HG03442 (cell line): ENCODE results near the gene NDUFB10.

Experiments used
- ATAC-seq: cut with Tn5 transposase; IDR thresholded peaks from one replicate; pipeline ENCODE4 v1.9.1; 2021; ENCODE audit warnings: mild to moderate bottlenecking, moderate library complexity; ENCODE audit not compliant: unreplicated experiment

The NDUFB10 gene

DNA sequence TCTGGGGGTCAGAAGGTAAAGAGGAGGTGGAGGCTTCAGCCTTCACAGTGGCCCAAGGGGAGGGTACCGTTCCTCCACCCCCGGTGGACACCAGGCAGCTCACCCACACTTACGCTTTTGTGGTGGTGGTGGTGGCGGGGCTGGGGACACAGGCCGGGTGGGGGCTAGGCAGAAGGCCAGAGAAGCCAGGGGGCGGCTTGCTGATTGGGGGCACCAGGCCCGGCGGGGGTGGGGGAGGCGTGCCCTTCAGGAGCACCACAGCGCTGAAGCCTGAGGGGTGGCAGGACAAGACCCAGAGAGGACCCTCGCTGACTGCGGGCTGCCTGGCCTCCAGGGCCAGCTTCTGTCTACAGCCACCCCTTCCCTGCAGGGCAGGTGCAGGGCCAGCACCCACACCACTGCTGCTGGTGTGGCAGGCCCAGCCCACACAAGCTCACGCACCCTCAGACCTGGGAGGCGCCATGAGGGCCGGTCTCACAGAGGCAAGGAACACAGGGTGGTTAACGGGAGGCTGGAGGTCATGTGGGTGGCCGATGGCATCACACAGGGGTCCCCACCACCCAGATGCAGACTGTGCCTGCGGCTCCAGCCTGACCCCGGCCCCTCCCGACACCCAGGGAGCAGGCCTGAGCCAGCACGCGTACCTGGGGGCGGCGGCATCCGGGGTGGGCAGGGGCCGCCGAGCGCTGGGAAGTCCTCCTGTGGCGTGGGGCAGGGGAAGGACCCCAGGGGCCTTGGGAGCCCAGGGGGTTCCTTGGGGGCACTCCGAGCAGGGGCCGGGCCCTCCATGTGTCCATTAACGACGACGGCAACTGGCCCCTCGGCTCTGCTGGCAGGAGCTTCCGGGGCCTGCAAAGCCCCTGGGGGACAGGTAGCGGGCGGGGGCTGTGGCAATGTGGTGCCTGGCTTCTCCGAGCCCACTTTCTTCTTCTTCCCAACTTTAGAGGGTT is 39.8 kb downstream of the NDUFB10 start:
- no peak for ATAC-seq

DNA sequence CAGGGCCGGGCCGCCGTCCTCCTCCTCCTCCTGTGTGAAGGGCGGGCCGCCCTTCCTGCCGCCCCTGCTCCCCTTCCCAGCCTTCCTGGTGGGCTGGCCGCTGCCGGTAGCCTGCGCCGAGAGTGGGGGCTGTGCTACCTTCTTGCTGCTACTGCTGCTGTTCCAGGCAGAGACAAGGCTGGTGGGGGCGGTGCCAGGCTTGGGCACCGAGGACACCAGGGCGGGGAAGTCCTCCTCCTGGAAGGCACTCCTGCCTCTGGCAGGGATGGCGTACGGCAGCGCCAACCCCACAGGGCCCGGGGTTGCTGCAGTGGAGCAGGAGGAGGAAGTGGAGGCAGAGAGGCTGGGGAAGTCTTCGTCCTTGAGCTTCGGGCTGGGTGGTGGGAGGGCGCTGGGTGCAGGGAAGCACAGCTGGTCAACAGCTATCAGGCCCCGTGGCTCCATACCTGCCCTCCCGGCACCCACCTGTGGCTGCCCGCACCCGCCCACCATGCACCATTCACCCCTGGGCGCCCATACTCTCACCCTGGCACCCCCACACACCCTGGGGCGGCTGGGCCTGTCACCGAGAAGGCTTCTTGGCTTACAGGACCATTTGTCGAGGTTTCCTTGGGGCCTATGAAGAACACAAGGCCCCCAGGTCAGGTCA is 40.7 kb downstream of the NDUFB10 start:
- ATAC-seq: no peak

DNA sequence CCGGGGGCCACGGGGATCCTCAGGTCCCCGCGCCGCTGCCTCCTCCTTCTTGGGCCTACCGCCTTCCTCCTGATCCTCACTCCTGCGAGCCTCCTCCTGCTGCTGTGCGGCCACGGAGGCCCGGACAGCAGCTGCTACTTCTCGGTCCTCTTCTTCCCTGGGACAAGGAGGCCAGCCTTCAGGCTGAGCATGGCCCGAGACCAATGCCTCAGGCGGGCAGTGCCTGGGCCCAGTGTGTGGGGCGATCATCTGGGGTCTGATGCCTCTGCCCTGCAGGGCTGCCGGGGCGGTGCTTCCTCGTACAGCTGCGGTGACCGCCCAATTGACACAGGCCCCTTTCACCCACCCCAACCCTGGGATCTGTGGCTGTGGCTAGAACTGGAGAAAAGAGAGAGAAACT is 41.7 kb downstream of the NDUFB10 start:
- no peak for ATAC-seq

DNA sequence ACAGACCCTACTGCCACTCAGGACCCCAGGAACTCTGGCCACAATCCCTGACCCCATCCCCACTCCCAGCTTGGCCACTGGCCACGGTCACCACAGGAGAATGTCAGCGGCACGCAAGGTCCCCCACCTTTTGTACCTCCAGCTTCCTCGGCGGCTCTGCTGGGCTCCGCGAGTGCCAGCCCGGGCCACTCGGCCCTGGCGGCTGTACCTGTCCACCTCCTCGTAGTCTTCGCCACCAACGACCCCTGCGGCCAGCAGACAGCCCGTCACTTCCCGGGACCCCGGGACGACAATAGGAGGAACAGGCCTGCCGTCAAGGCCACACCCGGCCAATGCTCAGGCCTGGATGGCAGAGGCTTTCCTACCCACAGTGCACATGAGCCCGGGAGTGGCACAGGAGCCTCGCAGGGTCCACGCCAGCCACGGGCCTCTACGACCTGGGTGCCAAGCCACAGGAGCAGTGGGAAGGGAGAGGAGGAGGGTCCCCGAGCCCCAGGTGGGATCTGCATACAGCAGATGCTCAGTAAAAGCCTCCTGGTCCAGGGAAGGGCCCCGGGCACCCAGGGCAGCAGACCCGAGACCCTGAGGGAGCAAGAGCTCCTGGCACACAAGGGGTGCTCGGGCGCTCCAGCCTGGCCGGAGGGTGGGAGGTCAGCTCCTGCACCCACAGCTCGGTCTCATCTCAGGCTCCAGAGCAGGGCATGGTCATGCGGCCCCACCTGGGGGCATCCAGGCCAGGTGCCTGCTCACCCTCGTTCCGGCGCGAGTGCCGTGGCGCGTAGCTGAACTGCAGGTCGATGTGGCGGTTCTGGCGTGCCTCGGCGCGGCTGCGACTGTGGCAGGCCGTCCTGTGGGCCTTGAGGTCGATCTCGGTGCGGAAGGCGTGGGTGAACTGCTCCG is 42.4 kb downstream of the NDUFB10 start:
- ATAC-seq: no peak

DNA sequence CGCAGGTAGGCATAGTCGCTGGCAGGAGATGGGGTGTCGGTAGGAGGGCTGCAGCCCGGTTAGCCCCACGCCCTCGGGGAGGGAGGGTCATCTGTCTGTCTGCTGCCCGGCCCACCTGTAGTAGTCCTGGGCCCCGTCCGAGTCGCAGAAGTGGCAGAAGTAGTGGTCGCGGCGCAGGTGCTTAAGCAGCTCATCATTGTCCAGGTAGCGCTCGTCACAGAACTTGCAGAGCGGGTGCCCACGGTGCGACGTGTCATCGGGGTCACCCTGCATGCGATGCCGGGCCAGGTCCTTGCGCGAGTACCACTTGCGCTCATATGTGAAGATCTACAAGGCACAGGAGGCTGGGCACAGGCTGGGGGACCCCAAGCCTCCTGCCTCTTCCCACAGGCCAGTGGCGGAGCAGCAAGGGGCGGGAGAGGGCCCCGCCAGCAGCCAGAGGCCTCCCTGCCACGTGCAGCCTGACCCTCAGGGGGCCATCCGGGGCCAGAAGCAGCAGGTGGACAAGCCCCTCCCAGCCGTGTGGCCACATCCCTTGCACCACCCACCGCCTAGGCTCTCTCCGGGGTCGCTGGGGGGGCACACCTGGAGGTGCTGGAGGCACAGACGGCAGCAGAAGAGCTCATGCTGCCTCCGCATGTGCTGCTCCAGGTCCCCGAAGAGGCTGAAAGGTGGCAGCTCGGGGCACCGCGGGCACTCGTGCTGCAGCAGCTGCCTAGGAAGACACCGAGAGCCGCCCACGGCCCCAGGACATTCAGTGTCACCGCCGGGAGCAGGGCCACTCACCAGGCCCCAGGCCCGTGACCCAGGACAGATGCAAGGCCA is 43.3 kb downstream of the NDUFB10 start:
- ATAC-seq: no peak

DNA sequence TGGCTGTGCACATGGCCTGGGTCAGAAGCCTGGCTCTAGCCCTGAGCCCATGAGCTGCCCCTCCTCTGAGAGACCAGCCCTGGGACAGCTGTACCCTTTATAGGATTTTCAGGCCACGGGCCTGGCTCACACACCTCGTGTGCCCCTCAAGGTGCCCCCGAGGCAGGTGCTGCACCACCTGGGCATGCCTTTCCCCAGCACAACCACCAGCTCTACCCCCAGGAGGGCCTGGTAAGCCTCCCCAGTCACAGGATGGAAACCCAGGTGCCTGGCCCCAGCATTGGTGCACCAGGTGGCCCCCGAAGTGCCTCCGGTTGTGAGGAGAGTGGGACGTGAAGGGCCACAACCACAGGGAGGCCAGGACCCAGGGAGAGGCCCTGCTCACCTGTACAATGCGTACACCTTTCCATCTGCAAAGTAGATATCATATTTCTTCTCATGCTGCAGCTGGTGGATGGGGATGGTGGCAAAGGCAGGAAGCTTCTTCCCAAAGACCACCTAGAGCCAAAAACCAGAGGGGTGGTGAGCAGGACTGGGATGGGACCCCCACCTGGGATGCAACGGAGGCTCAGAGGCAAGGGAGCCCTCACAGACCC is 44.0 kb downstream of the NDUFB10 start:
- ATAC-seq: no peak

DNA sequence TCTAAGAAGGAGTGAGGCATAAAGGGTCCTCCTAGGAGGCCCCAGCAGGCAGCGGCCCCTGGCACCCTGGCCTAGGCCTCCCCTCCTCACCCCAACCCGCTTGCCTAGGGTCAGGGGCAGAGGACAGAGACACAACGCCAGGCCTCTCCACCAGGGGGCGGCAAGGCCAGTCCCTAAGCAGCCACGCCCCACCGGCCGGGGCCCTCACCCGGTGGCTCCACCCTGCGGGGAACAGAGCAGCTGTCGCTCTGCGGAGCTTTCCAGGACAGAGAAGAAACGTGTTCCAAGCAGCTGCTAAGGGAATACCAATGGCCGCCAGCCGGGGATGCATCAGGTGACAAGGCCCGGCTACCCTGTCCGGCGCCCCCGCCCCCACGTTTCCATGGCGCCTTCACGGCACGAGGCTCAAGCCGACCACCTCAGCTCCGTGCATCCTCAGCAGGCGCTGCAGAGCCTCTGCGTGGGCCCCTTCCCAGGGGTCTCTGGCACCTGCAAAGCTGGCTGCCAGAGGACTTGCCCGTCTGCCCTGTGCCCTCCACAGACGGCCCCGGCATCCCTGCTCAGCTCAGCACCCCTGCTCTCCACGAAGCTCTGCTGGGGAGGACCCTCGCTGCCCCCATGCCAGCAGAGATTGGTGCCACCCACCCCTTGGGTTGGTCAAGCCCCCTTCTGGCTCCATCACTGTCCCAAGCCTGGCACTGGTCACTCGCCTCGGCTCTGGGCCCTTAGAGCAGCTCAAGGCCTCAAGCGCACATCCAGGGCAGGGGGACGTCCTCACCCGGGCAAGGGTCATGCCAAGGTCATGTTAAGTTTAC is 44.7 kb downstream of the NDUFB10 start:
- peak; percentile 70 for ATAC-seq

DNA sequence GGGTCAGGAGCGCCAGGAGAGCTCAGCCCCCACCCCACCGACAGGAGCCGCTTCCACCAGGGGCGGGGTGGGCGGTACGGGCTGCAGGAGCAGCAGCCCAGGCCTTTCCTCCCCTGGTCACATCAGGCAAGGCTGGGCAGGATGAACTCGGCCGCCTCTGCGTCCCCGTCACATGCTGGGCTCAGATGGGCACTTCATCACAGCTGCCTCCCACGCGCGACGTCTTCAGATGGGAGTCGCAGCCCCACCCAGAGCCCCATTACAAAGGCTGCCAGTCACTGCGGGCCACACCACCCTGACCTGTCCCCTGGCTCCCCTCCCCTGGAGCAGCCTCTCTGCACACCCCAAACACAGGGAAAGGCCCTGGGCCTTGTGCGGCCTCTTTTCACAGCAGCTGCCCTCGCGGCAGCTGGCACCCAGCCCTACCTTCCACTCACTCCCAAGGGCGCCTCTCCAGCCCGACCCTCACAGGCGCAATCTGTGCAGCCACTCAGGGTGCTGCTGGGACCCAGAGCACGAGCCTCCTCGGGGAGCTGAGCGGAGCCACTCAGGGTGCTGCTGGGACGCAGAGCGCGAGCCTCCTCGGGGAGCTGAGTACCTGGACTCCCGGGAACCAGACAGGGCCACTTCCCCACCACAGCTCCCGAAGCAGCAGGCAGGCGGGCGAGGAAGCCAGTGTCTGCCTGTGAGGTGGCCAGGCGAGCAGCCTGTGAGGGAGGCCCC is 45.6 kb downstream of the NDUFB10 start:
- no peak for ATAC-seq

DNA sequence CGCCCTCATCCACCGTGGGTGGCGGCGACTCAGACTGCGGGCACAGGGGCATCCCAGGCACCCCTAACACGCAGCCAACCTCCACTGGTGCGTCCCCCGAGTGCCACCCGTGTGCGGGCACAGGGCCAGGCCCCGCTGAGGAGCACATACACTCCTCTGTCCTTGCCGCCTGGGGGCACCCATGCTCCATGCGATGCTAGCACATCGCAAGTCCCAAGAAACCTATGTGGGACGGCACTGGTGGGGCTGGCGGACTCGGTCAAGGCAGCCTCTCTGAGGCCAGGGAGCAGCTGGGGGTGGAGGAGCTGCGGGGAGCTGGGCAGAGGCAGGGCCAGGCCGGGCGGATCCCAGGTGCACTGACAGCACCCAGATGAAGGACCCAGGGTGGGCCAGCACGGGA is 46.3 kb downstream of the NDUFB10 start:
- no peak for ATAC-seq

DNA sequence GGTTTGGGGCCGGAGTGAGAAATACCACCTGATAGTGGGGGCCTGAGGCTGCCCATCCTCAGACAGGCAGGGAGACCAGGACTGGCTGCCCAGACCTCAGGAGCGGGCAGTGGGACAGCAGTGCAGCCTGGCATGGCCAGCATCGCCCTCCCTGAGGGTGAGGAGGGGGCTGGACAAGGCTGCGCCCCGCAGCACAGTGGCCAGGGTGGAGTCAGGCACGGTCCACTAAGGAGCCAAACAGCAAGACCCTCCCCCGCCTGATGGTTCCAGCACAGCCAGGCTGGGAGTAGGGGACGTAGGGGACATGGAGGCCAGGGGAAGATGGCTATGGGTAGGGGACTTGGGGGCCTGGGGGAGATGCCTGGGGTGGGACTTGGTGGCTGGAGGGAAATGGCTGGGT is 47.0 kb downstream of the NDUFB10 start:
- no peak for ATAC-seq

DNA sequence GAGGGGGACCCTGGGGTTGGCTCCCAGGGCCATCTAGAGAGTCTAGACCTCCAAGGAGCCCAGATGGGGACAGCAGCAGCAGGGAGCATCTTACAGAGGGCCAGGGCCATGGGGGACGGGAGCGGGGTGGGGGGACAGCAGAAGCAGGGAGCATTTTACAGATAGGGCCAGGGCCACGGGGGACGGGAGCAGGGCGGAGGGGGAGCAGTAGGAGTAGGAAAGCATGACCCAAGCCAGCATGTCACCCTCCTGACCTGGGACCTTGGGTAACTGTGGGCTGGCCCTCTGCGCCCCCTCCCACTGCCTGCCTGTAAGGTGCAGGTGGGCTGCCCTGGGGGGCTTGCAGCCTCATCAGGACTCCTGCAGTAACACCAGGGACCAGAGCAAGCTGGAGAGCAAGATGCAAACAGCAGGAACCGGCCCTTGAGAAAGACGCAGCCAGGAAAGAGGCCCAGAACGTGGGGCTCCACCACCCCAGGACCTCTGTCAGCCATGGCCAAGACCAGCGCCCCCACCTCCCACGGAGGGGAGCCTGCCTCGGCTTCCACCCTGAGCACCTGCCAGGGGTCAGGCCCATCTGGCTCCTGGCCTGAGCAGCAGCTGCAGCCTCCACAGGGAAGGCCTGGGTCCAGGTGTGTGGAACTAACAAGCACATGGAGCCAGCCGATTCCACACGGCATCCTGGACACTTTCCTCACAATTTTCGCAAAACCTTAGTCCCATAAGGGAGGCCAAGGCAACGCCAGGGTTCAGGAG is 47.9 kb downstream of the NDUFB10 start:
- no peak for ATAC-seq

DNA sequence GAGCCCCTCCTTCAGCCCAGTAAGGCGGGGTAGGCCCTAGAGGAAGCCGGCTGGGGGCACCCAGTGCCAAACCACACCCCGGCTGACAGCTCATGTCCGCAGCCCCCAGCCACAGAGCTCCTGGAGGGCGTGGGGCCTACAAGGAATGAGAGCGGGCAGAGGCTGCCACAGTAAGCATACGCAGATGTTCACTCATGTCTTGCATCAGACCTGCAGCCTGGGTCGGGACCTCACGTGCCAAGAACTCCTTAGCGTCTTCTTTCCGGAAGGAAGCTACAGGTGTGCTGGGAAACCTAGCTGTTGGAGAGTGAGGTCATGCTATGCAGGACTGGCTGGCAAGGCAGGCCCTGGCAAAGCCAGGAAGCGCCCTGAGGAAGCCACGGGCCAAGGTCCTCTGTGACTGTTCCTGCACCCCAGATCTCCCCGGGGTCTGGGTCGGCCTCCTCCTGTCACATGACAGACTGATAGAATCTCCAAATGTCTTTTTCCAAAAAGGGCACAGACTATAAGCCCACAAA is 48.7 kb downstream of the NDUFB10 start:
- ATAC-seq: no peak

DNA sequence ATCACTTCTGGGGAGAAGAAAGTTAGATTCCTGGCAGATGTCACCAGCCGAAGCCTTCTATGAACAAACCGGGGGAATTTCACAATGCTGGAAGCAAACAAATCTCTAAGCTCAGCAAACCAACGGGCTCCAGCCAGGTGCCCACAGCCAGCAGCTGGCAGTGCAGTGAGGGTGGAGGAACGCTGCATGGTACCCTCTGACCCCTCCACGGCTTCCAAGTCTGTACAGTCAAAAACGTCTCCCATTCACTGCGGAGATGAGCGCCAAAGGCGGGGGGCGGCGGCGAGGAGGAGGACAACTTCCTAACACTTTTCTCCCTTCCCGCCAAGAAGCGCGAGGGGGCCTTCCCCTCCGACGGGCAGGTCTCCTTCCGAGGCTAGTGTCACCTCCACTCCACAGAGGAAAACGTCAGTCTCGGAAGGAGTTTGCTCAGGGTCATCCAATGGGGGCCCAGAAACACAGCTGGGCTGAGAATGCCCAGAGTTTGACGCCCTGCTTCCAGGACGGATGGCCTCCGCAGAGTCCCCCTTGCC is 49.4 kb downstream of the NDUFB10 start:
- ATAC-seq: no peak

DNA sequence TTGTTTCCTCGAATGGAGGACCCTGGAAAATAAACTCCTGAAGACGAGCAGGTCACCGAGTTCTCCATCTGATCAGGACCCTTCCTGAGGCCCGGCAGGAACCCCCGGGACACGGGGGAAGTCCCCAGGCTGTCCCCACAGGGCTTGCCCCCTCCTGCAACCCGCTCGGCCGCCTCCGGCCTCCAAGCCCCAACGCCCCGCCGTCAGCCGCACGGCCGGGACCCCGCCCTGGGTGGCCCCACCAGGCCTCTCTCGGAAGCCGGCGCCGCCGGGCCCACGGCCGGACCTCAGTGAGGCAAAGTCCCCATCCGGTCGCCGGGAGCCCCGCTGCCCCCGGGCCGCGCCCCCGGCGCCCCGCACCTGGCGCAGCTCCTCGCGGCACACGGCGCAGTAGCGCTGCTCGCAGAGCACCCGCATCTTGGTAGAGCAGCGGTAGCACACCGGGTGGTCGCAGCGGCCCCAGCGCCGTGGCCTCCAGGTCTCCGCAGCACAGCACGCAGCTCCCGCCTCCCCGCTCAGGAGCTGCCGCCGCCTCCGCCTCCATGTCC is 49.9 kb downstream of the NDUFB10 start:
- peak; percentile 28 for ATAC-seq

DNA sequence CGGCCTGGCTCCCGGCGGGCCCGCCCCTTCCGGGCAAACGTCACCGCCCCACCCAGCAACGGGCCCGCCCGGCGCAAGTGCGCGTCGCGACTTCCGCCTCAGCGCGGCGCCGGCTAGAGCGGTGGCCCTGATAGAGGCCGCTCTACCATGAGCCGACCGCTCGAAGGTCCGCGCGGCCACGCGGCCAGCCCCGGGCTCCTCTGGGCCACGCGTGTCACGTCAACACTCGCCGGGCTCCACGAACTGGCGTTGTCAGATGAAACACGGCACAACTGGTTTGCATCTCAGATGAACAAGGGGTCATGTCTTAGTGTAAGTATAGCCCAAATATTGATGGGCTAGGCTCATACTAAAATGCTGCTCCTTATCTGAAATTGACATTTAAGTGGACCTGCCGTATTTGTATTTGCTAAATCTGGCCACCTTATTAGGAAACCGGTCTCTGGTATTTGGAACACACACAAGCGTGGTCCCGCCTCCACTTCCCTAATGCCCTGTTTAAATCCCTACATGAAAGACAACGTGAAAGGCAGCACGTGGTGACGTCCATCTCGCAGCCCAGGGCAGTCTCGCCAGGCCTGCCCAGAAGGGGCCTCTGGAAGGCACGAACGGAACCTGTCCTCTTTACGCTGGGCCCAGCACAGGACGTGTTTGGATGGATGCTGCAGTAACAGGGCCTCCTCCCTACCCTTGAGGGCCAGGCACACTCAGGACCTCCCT is 50.6 kb downstream of the NDUFB10 start, which contains the start of gene ZNF598:
ZNF598 (minus strand) TSS at position 31 of the 720 bp plus-strand sequence.
- ATAC-seq: peak; percentile 74
